Fibroblast of gingiva (primary cell): ENCODE data around the gene LYPD5.

Source experiments
- DNase-seq: peaks from one replicate; pipeline ENCODE4 v3.0.0-alpha.2; 2011; ENCODE audit warnings: low read depth

LYPD5 gene

DNA sequence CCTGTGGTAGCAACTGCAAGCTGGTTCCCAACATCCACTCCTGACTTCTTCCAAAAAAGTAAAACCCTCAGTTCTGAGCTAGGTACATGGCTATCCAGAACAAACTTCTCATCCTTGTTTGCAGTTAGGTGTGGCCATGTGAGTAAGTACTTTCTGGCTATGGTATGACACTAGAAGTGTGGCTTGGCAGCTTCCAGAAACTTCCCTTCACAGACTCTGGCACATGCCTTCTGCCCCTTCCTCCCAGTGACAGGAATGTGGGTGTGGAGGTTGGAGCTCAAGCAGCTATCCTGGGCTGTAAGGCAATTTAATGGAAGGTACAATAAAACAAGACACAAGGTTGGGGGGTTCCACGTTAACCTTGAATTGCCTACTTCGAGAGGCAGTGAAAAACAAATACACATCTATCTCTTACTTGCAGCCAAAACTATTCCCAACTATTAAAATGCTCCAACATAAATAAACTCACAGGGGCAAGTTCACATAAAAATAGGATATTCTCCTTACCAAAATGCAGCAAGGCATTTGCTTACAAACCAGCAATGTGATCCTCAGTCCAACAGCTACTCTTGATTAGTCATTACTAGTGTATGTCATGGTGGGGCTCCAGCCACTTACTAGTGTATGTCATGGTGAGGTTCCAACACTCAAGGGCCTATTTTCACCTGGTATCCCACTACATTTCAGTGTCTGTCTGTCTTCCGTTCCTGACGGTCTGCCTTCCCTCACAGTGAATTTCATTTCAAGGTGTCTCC, 50.6 kb downstream of the LYPD5 start:
- DNase-seq, result no peak

DNA sequence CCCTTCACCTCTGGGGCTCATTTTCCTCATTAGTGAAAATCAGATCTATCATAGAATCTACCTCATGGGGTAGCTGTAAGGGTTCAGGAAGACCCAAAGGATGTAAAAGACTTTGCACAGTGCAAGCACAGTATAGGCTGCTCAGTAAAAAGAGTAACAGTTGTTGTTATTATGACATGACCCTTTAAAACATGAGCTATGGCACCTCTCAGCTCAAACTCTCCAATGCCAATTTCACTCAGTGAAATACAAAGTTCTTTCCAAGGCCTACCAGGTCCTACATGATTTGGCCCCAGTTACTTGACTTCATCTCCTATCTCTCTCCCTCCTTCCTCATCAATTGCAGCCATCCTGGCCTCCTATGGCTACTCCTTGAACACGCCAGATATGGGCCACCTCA, 52.3 kb downstream of the LYPD5 start:
- DNase-seq, result no peak

DNA sequence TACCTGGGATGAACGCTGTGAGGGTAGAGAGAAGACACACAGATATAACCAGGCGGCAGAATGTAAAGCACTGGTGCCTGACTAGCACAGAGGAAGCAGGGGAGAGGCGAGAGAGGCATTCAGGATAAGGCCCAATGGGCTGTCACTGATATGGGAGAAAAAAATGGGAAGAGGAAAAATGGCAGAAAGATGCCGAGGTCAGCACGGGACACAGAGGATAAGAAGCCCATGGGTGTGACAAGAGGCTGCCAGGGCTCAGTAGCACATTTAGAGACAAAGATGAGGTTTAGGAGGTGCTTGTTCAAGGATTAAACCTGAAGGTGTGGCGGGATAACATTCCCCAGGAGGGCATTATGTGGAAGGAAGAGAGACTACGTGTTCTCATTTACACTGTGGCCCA, 53.1 kb downstream of the LYPD5 start:
- DNase-seq, result no peak

DNA sequence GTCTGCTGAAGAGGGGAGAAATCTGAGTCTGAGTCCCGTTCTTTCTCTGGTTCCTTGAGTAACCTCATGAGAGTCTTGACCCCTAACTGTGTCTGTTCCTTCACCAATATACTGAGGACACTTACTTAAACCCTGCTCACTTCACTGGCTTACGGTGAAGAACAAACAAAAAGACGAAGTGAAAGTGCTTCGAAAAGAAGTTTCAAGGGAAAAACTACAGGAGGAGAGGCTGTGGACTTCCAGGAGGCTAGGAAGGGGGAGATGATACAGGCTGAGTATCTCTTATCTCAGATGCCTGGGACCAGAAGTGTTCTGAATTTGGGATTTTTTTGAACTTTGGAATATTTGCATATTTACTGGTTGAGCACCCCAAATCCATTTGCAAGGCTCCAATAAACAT, 53.6 kb downstream of the LYPD5 start:
- no peak for DNase-seq

DNA sequence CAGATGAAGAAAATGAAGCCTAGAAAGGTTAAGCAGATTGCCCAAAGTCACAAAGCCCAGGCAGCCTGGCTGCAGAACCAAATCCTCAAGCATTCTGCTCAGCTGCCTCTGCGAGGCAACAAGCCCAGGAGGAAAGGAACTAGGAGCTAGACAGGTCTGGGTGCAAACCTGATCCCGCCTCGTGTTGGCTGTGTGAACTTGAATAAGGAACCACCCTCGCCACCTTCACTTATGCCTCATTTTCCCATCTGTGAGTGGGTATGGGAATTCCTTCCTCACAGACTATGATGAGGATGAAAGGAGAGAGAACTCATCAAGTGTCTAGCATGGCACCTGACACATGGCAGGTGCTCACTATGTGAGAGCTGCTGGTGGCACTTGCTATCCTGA, 54.0 kb downstream of the LYPD5 start:
- no peak for DNase-seq

DNA sequence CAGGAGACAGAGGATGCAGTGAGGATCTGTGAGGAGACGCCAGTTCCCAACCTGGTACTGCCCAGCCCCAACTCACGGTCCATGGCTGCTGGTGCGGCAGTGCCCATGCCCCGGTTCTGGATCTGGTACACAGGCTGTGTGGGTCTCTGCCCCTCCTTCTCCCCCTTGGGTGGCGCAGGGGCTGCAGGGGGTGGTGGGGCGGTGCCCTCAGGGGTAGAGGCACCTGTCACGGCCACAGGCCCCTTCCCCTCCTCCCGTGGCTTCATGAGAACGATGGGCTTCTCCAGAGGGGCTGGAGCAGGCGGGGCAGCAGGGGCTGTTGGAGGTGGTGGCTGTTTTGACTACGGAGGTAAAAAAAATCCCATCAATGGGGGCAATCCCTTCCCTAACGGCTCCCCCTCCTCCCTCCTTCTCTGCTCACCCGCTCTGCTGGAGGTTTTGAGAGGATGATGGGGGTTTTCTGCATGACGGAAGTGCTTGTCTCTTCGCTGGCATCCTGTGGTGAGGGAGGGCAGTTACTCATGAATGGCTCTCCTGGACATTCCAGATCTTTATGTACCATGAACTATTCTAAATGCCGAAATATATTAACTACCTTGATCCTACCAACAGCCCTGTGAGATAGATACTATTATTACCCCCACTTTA, 54.6 kb downstream of the LYPD5 start:
- no peak for DNase-seq
